ENCODE measurements around the gene MICB.

- TF ChIP-seq CTCF (IDR thresholded peaks at IDR 0.05) (no peak), POLR2AphosphoS5 (IDR thresholded peaks at IDR 0.05) (no peak), POLR2A (IDR thresholded peaks at IDR 0.05) (no peak)
These were observed 60.3 kb downstream of the MICB start for GRCh38 chr6:31558318-31558625.

Measured in breast epithelium (tissue), 3 donors.